Testis (tissue), 3 donors: ENCODE data around the gene ARL6IP5. TPM values are rescaled to one million over a fixed set of nuclear protein-coding genes. Genes with fewer than 3 reads are reported as not detected.

ENCODE experiments used
- DNase-seq: peaks from one replicate; pipeline ENCODE4 v3.0.0-alpha.2; 2019
- H3K27ac ChIP-seq, 2 donors: fragments of 200-600 bp; sonication (generic); one replicate each; pipeline ENCODE4 v1.5.1; 2019
- H3K27me3 ChIP-seq: fragments of 200-600 bp; sonication (generic); one replicate; pipeline ENCODE4 v1.5.1; 2019
- H3K36me3 ChIP-seq: fragments of 200-600 bp; sonication (generic); one replicate; pipeline ENCODE4 v1.5.1; 2017; ENCODE audit warnings: low read depth; ENCODE audit errors: missing control alignments
- H3K4me1 ChIP-seq: fragments of 200-600 bp; sonication (generic); one replicate; pipeline ENCODE4 v1.5.1; 2019
- H3K4me3 ChIP-seq, 2 donors: fragments of 200-600 bp; sonication (generic); one replicate each; pipeline ENCODE4 v1.5.1; 2017 to 2019
- H3K9me3 ChIP-seq: fragments of 200-600 bp; sonication (generic); one replicate; pipeline ENCODE4 v1.5.1; 2017
- CTCF ChIP-seq, 3 experiments: fragments of 450-650 bp in 2 of 3; fragments of 200-600 bp in 1 of 3; sonication (generic) in 1 of 3; IDR thresholded peaks; one replicate each; pipeline ENCODE4 v1.5.1; 2016 to 2019; ENCODE audit warnings: antibody characterized with exemption in 3 of 3, mild to moderate bottlenecking in 2 of 3, moderate library complexity in 1 of 3
- POLR2A ChIP-seq: fragments of 450-650 bp; IDR thresholded peaks from one replicate; pipeline ENCODE4 v1.6.1; 2017; ENCODE audit warnings: antibody characterized with exemption, mild to moderate bottlenecking, moderate library complexity
- WGBS, 2 donors: methylation state at CpG; one replicate each; pipeline ENCODE4 v1.1.5; 2018; 5-methylcytosine and 5-hydroxymethylcytosine counted together
- intact Hi-C: fragments of 100-400 bp; cut with DNase I; formaldehyde crosslinking; loops from one replicate; pipeline ENCODE4 v1.15.1; 2023; ENCODE audit warnings: low total_unique reads
- polyA plus RNA-seq: library from polyadenylated mRNA; stranded (reverse); fragments of 350-450 nt; fragmentation: Illumina TruSeq; extraction: RNeasy Lipid Tissue Mini Kit (QIAGEN cat#74804); gene quantifications from one replicate; pipeline ENCODE4 v1.2.3, GENCODE V29; 2014; ENCODE audit warnings: low read depth, low replicate concordance; ENCODE audit not compliant: insufficient read depth
- total RNA-seq, 2 donors: library from RNA; depleted of rRNA; stranded (reverse); fragments of >200 nt; gene quantifications; one replicate each; pipeline ENCODE4 v1.2.3, GENCODE V29; 2016

The ARL6IP5 gene
- total and polyA plus RNA-seq, 3 donors from 2014 or later, result 61.3 to 70.6 (median 68.3) TPM

- 63 to 74% methylated on average over 1 of the region's 1 CpG for WGBS, 2 donors
- no peaks in the 10 kb centered on the region for H3K9me3 ChIP-seq
- no peak overlapping the region for H3K4me3 ChIP-seq
- H3K27ac ChIP-seq, result no peak overlapping the region
- H3K27me3 ChIP-seq, result no peaks in the 10 kb centered on the region
- no peak for DNase-seq
- H3K36me3 ChIP-seq, result no peaks in the 10 kb centered on the region
- intact Hi-C loops, result no loop called here
- TF ChIP-seq POLR2A (no peak), CTCF (IDR thresholded peaks at IDR 0.05) (no peak)
- H3K4me1 ChIP-seq, result no peaks in the 10 kb centered on the region
These were observed 26.3 kb downstream of the ARL6IP5 start for GRCh38 chr3:69110941-69111546.

- Histone ChIP-seq H3K36me3 (no peaks in the 10 kb centered on the region), H3K27me3 (no peaks in the 10 kb centered on the region), H3K27ac (no peak overlapping the region), H3K9me3 (no peaks in the 10 kb centered on the region), H3K4me3 (no peak overlapping the region), H3K4me1 (no peaks in the 10 kb centered on the region)
- TF ChIP-seq POLR2A, result no peak
- TF ChIP-seq CTCF (IDR thresholded peaks at IDR 0.05), result no peak
- no peak for DNase-seq
- intact Hi-C loops, result no loop called here
- WGBS, 2 donors, result 63 to 84% methylated on average over 3 of the region's 3 CpGs
These were observed 28.8 kb downstream of the ARL6IP5 start for GRCh38 chr3:69113536-69113935.

GRCh38 chr3:69115731-69116130 lies 31.0 kb downstream of the ARL6IP5 start:
- no peaks in the 10 kb centered on the region for H3K9me3 ChIP-seq
- no peak for DNase-seq
- no peaks in the 10 kb centered on the region for H3K36me3 ChIP-seq
- H3K27ac ChIP-seq, result no peak overlapping the region
- TF ChIP-seq POLR2A, result no peak
- TF ChIP-seq CTCF (IDR thresholded peaks at IDR 0.05), result no peak
- H3K4me1 ChIP-seq, result no peaks in the 10 kb centered on the region
- intact Hi-C loops, result no loop called here
- no peaks in the 10 kb centered on the region for H3K27me3 ChIP-seq
- H3K4me3 ChIP-seq, result no peak overlapping the region
- 63 to 70% methylated on average over 2 of the region's 2 CpGs for WGBS, 2 donors

GRCh38 chr3:69116162-69116561 lies 31.4 kb downstream of the ARL6IP5 start:
- intact Hi-C loops, result no loop called here
- WGBS, 2 donors, result 75 to 76% methylated on average over 4 of the region's 4 CpGs
- Histone ChIP-seq H3K27me3 (no peaks in the 10 kb centered on the region), H3K9me3 (no peaks in the 10 kb centered on the region), H3K36me3 (no peaks in the 10 kb centered on the region), H3K27ac (no peak overlapping the region), H3K4me3 (no peak overlapping the region), H3K4me1 (no peaks in the 10 kb centered on the region)
- TF ChIP-seq CTCF (IDR thresholded peaks at IDR 0.05) (no peak), POLR2A (no peak)
- no peak for DNase-seq

GRCh38 chr3:69116897-69117296 lies 32.2 kb downstream of the ARL6IP5 start:
- intact Hi-C loops, result no loop called here
- TF ChIP-seq POLR2A, result no peak
- Histone ChIP-seq H3K9me3 (no peaks in the 10 kb centered on the region), H3K27me3 (no peaks in the 10 kb centered on the region), H3K4me1 (no peaks in the 10 kb centered on the region), H3K4me3 (no peak overlapping the region), H3K36me3 (no peaks in the 10 kb centered on the region), H3K27ac (no peak overlapping the region)
- 56 to 66% methylated on average over 3 of the region's 3 CpGs for WGBS, 2 donors
- DNase-seq, result no peak
